GM10248 (cell line): ENCODE results near the gene AQP5.
"Not testable (repeated sequence)": the region's sequence is repeated elsewhere in the genome, so short reads cannot be mapped to it uniquely, and the experiment has no call there.

Experiments used
- CTCF ChIA-PET: fragments of 300-600 bp; sonication (Branson Sonifier 250); formaldehyde crosslinking; extraction: SDS; loops from one replicate; lab custom pipeline; 2021; ENCODE audit warnings: antibody characterized with exemption; lab: Yijun Ruan, JAX
- POLR2A ChIA-PET: fragments of 350-650 bp; sonication (Branson Sonifier 250); formaldehyde crosslinking; extraction: SDS; loops from one replicate; lab custom pipeline; 2020; ENCODE audit warnings: antibody characterized with exemption; lab: Yijun Ruan, JAX
- DNase-seq: peaks from one replicate; pipeline ENCODE4 v3.0.0; 2012; ENCODE audit errors: extremely low spot score
- TF ChIP-seq, protein P1 (sequence below): IDR thresholded peaks from 2 replicates; pipeline ENCODE4 v1.5.1; 2012; ENCODE audit warnings: mild to moderate bottlenecking, low read depth; ENCODE audit errors: extremely low read depth, missing control alignments, control extremely low read depth

Gene AQP5

DNA sequence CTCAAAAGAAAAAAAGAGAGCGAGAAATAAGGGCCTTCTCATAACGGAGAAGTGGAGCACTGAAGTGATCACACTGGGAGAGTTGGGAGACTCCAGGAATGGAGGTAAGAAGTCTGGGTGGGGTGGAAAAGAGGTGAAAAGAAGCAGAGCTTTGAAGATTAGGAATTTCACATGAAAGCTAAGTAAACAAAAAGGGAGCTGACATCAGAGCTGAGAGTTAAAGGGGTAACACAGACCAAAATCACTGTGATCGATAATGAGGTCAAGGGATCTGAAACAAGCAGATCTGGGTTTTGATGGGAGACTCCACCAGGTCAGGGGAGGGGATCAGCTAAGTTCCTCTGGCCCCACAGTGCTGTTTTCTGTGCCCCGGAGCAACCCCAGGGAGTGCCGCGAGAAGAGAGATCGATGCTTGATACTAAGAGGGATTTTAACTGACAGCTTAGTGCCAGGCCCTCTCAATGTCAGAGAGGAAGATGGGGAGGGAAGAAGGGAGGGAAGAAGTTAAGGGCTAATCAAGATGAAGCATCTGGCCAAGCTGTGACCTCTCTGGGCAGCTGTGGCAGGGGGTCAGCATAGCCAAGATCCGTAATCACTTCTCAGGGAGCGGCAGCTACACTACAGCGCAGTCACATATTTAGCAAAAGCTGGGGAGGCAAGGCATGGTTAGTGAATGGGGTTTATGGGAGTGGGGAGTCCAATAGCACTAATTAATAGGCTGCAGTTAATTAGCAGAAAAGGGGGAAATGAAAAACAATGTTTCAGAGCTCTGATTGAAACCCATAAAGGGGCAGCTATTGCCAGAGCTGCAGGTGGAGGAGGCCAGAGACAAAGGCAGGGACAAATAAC is 19.1 kb downstream of the AQP5 start:
- CTCF ChIA-PET: interaction anchor here (0.9 to 13.0 kb wide), 11 partner anchors 14 to 93 kb away, joined by 3 to 193 read pairs (median 4); no protein-coding TSS in a partner anchor

DNA sequence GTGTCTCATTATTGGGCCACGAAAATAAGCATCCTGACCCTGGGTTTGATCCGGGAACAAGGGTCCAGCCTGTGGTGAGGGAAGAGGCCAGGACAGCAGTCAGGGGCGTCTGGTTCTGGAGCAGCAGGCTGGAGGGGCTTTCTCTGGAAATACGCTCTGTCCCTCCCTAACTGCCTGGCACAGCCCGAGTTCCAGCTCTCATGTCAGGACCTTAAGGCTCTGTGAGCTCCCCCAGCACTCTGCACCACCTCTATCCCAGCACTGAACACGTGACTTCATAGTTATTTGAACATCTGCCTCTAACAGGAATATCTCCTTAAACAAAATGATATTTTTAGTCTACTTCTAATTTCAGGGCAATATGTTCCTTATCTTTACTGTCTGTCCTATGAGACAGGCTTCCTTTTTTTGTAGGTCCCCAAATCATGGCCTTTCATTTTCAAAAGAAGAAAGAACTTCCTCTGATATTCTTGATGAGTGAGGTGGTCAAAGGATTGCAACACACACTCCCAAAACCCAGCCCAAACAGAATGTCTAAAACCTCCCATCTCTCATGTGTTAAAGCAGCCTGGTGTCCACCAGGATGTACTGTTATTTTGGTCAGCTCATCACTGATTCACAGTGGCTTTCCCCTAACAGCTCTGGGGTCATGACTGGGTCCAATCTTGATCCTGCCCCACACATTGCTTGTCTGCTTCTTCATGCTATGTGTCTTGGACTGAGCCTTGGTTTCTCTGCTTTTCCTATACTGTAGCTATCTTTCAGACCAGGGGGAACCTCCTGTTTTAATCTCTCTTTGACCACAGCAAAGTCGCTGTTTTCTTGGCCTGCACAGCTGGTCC is 20.8 kb downstream of the AQP5 start:
- peak; percentile 6 for DNase-seq
- TF ChIP-seq, protein P1, sequence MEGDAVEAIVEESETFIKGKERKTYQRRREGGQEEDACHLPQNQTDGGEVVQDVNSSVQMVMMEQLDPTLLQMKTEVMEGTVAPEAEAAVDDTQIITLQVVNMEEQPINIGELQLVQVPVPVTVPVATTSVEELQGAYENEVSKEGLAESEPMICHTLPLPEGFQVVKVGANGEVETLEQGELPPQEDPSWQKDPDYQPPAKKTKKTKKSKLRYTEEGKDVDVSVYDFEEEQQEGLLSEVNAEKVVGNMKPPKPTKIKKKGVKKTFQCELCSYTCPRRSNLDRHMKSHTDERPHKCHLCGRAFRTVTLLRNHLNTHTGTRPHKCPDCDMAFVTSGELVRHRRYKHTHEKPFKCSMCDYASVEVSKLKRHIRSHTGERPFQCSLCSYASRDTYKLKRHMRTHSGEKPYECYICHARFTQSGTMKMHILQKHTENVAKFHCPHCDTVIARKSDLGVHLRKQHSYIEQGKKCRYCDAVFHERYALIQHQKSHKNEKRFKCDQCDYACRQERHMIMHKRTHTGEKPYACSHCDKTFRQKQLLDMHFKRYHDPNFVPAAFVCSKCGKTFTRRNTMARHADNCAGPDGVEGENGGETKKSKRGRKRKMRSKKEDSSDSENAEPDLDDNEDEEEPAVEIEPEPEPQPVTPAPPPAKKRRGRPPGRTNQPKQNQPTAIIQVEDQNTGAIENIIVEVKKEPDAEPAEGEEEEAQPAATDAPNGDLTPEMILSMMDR: no peak
- POLR2A ChIA-PET: interaction anchor here (0.6 kb wide), 1 partner anchor 236 kb away, joined by 4 read pairs; no protein-coding TSS in a partner anchor
- CTCF ChIA-PET: interaction anchor here (0.8 to 13.0 kb wide), 13 partner anchors 8 to 102 kb away, joined by 3 to 193 read pairs (median 5); partner anchors contain the start of gene SMARCD1

More for the DNA sequence above, 19.1 kb downstream of the AQP5 start:
- DNase-seq: no peak
- POLR2A ChIA-PET: interaction anchor here (0.5 kb wide), 2 partner anchors 27 to 1168 kb away, joined by 3 to 5 read pairs; no protein-coding TSS in a partner anchor
- TF ChIP-seq, protein P1: no peak

DNA sequence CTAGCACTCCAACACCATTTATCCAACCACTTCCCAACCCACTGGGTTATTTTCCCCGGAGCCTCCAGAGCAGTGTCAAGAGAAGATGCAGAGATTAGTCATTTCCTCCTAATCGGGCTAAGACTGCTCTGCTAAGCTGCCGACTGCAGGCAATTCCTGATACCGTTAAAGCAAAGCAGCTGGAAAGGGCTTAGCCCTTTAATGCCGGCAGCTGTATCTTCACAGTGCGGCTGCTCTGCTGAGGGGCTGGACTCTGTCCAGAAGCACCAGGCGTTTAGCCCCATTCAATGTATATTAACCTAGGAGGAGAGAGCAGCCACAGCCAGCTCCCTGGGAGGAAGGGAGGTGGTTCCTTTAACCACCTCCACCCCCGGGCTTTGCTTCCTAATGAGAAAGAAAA is 22.2 kb downstream of the AQP5 start:
- POLR2A ChIA-PET: no interaction called here

DNA sequence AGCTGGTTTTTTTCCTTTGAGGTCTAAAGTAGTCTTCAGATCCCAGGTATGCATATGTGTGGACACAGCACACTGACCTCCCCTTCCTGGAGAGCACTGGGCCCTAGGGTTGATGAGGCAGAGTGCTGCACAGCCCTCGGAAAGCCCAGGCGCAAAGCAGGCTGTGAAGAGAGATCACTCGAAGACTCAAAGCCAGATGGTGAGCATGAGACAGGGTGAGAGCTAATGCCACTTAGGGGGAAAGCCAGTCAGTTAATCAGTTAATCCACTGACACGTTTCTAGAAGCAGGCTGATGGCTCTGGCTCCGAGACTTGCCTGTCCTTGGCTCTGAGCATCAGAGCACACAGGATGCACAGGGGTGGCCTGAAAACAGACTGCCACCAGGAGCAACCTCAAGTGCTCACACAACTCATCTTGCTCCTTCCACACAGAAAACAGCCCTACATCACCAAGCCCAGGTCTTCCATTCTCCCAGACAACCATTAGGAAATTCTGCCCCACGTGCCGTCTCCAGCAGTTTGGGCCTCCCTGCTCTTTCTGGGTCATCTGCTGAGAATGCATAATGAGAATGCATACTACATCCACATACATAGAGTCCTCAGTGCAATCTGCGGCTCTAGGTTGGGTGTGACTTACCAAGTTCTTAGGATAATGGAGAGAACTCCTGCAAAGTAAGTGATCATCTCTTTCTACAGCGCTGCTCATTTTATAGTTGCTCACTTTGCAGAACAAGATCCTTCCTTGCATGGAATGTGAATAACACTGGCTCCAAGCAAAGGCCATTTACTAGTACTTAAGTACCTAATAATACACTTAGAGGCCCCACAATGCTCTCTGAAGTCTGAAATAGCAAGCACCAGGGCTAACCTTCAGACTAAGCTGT is 23.0 kb downstream of the AQP5 start:
- CTCF ChIA-PET: interaction anchor here (0.7 to 13.0 kb wide), 5 partner anchors 18 to 71 kb away, joined by 3 to 193 read pairs (median 5); no protein-coding TSS in a partner anchor
- peak; percentile 9 for DNase-seq
- POLR2A ChIA-PET: no interaction called here
- TF ChIP-seq, protein P1: no peak

More for the DNA sequence above, 22.2 kb downstream of the AQP5 start:
- TF ChIP-seq, protein P1: no peak
- CTCF ChIA-PET: interaction anchor here (0.7 to 13.0 kb wide), 5 partner anchors 17 to 87 kb away, joined by 3 to 193 read pairs (median 6); no protein-coding TSS in a partner anchor
- peak; percentile 11 for DNase-seq

DNA sequence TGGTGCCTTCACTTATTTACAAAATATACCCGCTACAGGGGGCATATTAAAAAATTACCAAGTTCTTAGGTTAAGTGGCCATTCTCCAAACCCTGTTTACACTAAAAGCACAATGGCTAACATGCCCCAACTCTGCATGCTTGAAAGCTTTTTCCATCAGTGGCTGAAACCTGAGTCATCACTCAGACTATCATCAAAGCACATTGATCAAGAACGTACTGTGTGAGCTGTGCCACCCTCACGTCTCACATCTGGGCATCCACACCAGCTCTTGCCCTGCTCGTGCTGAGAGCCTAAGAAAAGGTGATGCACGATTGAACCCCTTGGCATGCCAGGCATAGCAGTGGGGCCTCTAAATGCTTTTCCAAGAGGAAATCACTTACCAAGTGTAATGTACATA is 24.3 kb downstream of the AQP5 start:
- POLR2A ChIA-PET: no interaction called here

DNA sequence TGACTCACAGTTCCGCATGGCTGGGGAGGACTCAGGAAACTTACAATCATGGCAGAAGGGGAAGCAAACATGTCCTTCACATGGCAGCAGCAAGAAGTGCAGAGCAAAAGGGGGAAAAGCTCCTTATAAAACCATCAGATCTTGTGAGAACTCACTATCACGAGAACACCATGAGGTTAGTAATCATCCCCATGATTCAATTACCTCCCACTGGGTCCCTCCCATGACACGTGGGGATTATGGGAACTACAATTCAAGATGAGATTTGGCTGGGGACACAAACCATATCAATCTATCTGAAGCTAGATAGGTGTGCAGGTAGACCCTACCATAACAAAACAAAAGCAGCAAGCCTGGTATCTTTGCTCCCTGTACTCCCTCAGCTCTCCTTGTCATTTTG is 24.8 kb downstream of the AQP5 start:
- DNase-seq, POLR2A ChIA-PET: not testable (repeated sequence)
- CTCF ChIA-PET: interaction anchor here (1.0 to 13.0 kb wide), 5 partner anchors 9 to 88 kb away, joined by 4 to 193 read pairs (median 4); no protein-coding TSS in a partner anchor

More for the DNA sequence above, 24.3 kb downstream of the AQP5 start:
- TF ChIP-seq, protein P1: no peak
- DNase-seq: no peak
- CTCF ChIA-PET: interaction anchor here (1.0 to 13.0 kb wide), 6 partner anchors 10 to 89 kb away, joined by 3 to 193 read pairs (median 4); no protein-coding TSS in a partner anchor
